HepG2 (cell line): Measurements from ENCODE around the gene TMEM233. TPM values are rescaled to one million over a fixed set of nuclear protein-coding genes. Genes with fewer than 3 reads are reported as not detected.

ENCODE experiments used
- CAMTA2 ChIP-seq: sonication (generic); formaldehyde crosslinking; IDR thresholded peaks from 2 replicates; pipeline ENCODE4 v1.4.0; 2020; ENCODE audit warnings: mild to moderate bottlenecking, missing genetic modification reagents, borderline replicate concordance
- DNMT1 ChIP-seq: sonication (generic); formaldehyde crosslinking; IDR thresholded peaks from 2 replicates; pipeline ENCODE4 v1.5.1; 2020; ENCODE audit warnings: mild to moderate bottlenecking, missing genetic modification reagents
- E2F2 ChIP-seq: sonication (generic); formaldehyde crosslinking; IDR thresholded peaks from 2 replicates; pipeline ENCODE4 v1.4.0; 2020; ENCODE audit warnings: missing genetic modification reagents, borderline replicate concordance
- FOSL2 ChIP-seq: sonication (generic); formaldehyde crosslinking; IDR thresholded peaks from 2 replicates; pipeline ENCODE4 v1.4.0; 2020; ENCODE audit warnings: missing genetic modification reagents
- FOXP1 ChIP-seq, 2 experiments: fragments of 450-650 bp in 1 of 2; IDR thresholded peaks; 2 replicates each; pipeline ENCODE4 v1.6.1; 2017 to 2018; ENCODE audit warnings: antibody characterized with exemption in 1 of 2
- HOXA3 ChIP-seq: sonication (generic); formaldehyde crosslinking; IDR thresholded peaks from 2 replicates; pipeline ENCODE4 v1.5.0; 2020; ENCODE audit warnings: missing genetic modification reagents
- IRF2 ChIP-seq: IDR thresholded peaks from 2 replicates; pipeline ENCODE4 v1.6.1; 2018; ENCODE audit warnings: missing genetic modification reagents, missing compliant biosample characterization
- KLF12 ChIP-seq: sonication (generic); formaldehyde crosslinking; IDR thresholded peaks from 2 replicates; pipeline ENCODE4 v1.4.0; 2020; ENCODE audit warnings: missing genetic modification reagents, borderline replicate concordance
- MED1 ChIP-seq: sonication (generic); formaldehyde crosslinking; IDR thresholded peaks from 2 replicates; pipeline ENCODE4 v1.4.0; 2020; ENCODE audit warnings: missing genetic modification reagents
- MEF2D ChIP-seq: sonication (generic); formaldehyde crosslinking; IDR thresholded peaks from 2 replicates; pipeline ENCODE4 v1.5.1; 2020; ENCODE audit warnings: mild to moderate bottlenecking, missing genetic modification reagents
- MYC ChIP-seq: sonication (generic); formaldehyde crosslinking; IDR thresholded peaks from 2 replicates; pipeline ENCODE4 v1.9.0; 2021; ENCODE audit warnings: missing genetic modification reagents, borderline replicate concordance
- NCOA1 ChIP-seq: sonication (generic); formaldehyde crosslinking; IDR thresholded peaks from 2 replicates; pipeline ENCODE4 v1.9.0; 2021; ENCODE audit warnings: missing genetic modification reagents
- PHF21A ChIP-seq: sonication (generic); formaldehyde crosslinking; IDR thresholded peaks from 2 replicates; pipeline ENCODE4 v1.5.0; 2020; ENCODE audit warnings: mild to moderate bottlenecking, missing genetic modification reagents
- REST ChIP-seq, 2 experiments: IDR thresholded peaks; 2 replicates each; pipeline ENCODE4 v1.6.1; 2011 to 2012; ENCODE audit warnings: low read length in 2 of 2, borderline replicate concordance in 1 of 2, low read depth in 1 of 2, mild to moderate bottlenecking in 1 of 2, moderate library complexity in 1 of 2
- SCMH1 ChIP-seq: sonication (generic); formaldehyde crosslinking; IDR thresholded peaks from 2 replicates; pipeline ENCODE4 v1.9.0; 2021; ENCODE audit warnings: missing genetic modification reagents, mild to moderate bottlenecking, borderline replicate concordance
- SIX4 ChIP-seq: sonication (generic); formaldehyde crosslinking; IDR thresholded peaks from 2 replicates; pipeline ENCODE4 v1.4.0; 2020; ENCODE audit warnings: missing genetic modification reagents
- SMARCE1 ChIP-seq: fragments of 450-650 bp; IDR thresholded peaks from 2 replicates; pipeline ENCODE4 v1.6.1; 2017; ENCODE audit warnings: borderline replicate concordance
- XBP1 ChIP-seq: sonication (generic); formaldehyde crosslinking; IDR thresholded peaks from 2 replicates; pipeline ENCODE4 v1.5.0; 2020; ENCODE audit warnings: missing genetic modification reagents
- ZNF280B ChIP-seq: sonication (generic); formaldehyde crosslinking; IDR thresholded peaks from 2 replicates; pipeline ENCODE4 v1.5.0; 2020; ENCODE audit warnings: missing genetic modification reagents, mild to moderate bottlenecking, borderline replicate concordance
- ZNF362 ChIP-seq: sonication (generic); formaldehyde crosslinking; IDR thresholded peaks from 2 replicates; pipeline ENCODE4 v1.4.0; 2020; ENCODE audit warnings: missing genetic modification reagents, mild to moderate bottlenecking, borderline replicate concordance
- ZNF367 ChIP-seq: sonication (generic); formaldehyde crosslinking; IDR thresholded peaks from 2 replicates; pipeline ENCODE4 v1.4.0; 2020; ENCODE audit warnings: missing genetic modification reagents, borderline replicate concordance
- ZNF431 ChIP-seq: sonication (generic); formaldehyde crosslinking; IDR thresholded peaks from 2 replicates; pipeline ENCODE4 v1.9.0; 2022; ENCODE audit warnings: missing genetic modification reagents, low read depth, mild to moderate bottlenecking, borderline replicate concordance
- ZNF670 ChIP-seq: sonication (generic); formaldehyde crosslinking; IDR thresholded peaks from 2 replicates; pipeline ENCODE4 v1.8.0; 2022; ENCODE audit warnings: mild to moderate bottlenecking, missing genetic modification reagents, borderline replicate concordance
- polyA plus RNA-seq, 8 experiments: library from polyadenylated mRNA; depleted of rRNA in 3 of 8; stranded (reverse) in 7 of 8; unstranded in 1 of 8; fragments of >200 nt; fragmentation: Illumina TruSeq in 4 of 8; extraction: Trizol in 4 of 8; gene quantifications; 2 replicates each; pipeline versions ENCODE4 v1.2.1 to v1.2.3, GENCODE V29; 2011 to 2016; ENCODE audit warnings: low read depth in 4 of 8, missing spikeins in 1 of 8, mixed read lengths in 1 of 8; ENCODE audit not compliant: insufficient read depth in 1 of 8
- total RNA-seq, 5 experiments: library from RNA; depleted of rRNA; stranded (reverse); fragments of >200 nt; fragmentation: Illumina TruSeq; extraction: Trizol; gene quantifications; 2 replicates each; pipeline ENCODE4 v1.2.3, GENCODE V29; 2016; ENCODE audit warnings: low read depth in 1 of 5

TMEM233 gene
- total and polyA plus RNA-seq, 2 of the 13 experiments (the other 11 are each of a cell fraction or from before 2014, with no cell fraction given) = 0.03 TPM; not detected in 1

GRCh38 chr12:119669744-119670472 is 76.3 kb downstream of the TMEM233 start (continued):
- TF ChIP-seq REST (IDR thresholded peaks at IDR 0.05; ENCODE audit: borderline replicate concordance in 1 of 2, low read depth in 1 of 2, low read length in 2 of 2) (no peak), FOXP1 (IDR thresholded peaks at IDR 0.05) (no peak), FOXP1 (CRISPR knock-in tag; IDR thresholded peaks at IDR 0.05) (0 out of 2 replicates have a peak, but pooled peaks have one; percentile 16), MED1 (CRISPR knock-in tag) (peak; percentile 47; the same call in 1 of the 2 replicates), IRF2 (CRISPR knock-in tag) (0 out of 2 replicates have a peak, but pooled peaks have one; percentile 10), ZNF280B (CRISPR knock-in tag) (no peak), ZNF367 (CRISPR knock-in tag) (no peak), KLF12 (no peak), SIX4 (peak; percentile 94), XBP1 (CRISPR knock-in tag) (no peak), ZNF670 (0 out of 2 replicates have a peak, but pooled peaks have one; percentile 16), PHF21A (CRISPR knock-in tag) (peak; percentile 41; the same call in 1 of the 2 replicates), MEF2D (CRISPR knock-in tag) (no peak), E2F2 (CRISPR knock-in tag) (no peak), DNMT1 (CRISPR knock-in tag) (no peak), FOSL2 (CRISPR knock-in tag) (no peak), NCOA1 (CRISPR knock-in tag) (no peak), SMARCE1 (no peak), HOXA3 (CRISPR knock-in tag) (peak; percentile 42; the same call in 1 of the 2 replicates), MYC (CRISPR knock-in tag) (no peak), ZNF431 (CRISPR knock-in tag) (no peak), SCMH1 (CRISPR knock-in tag) (no peak), CAMTA2 (no peak), ZNF362 (CRISPR knock-in tag) (peak; percentile 80)
